Measurements from ENCODE around the gene ADCK2.

The ADCK2 gene

GRCh38 chr7:140744005-140744404 lies 71.3 kb downstream of the ADCK2 start:
- no peak overlapping the region for H3K4me3 ChIP-seq (replicated peaks; ENCODE audit: low read depth, low read length)
- TF ChIP-seq CTCF (IDR thresholded peaks at IDR 0.05; ENCODE audit: low read length, missing control alignments): no peak
- DNase-seq (ENCODE audit: low read depth): no peak
